Activated naive CD8-positive, alpha-beta T cell treated with anti-CD3 and anti-CD28 coated beads, Interleukin-2, amount 10 ng/mL, durations not matched to agents 7 days and 5 days (primary cell): Measurements from ENCODE around the gene ARFGAP1. TPM values are rescaled to one million over a fixed set of nuclear protein-coding genes. Genes with fewer than 3 reads are reported as not detected.
A peak's percentile ranks its signal among the peaks of the same experiment; 100 is the strongest.

Source experiments
- ATAC-seq: fragments of 150-1000 bp; cut with Tn5 transposase; one replicate; pipeline ENCODE4 v1.10.0; 2021; ENCODE audit warnings: low read depth, moderate library complexity
- POLR2A ChIA-PET: fragments of 350-600 bp; sonication (Branson Sonifier 250); formaldehyde crosslinking; loops from one replicate; lab custom pipeline; 2021; ENCODE audit warnings: antibody characterized with exemption; lab: Charles Lee
- DNase-seq: peaks from one replicate; pipeline ENCODE4 v3.0.0; 2021
- H3K27ac Mint-ChIP-seq: one replicate; pipeline ENCODE4 v1.8.0; 2022; ENCODE audit warnings: mild to moderate bottlenecking, mixed read lengths
- H3K27me3 Mint-ChIP-seq: one replicate; pipeline ENCODE4 v1.8.0; 2022; ENCODE audit warnings: mild to moderate bottlenecking, moderate library complexity, mixed read lengths
- H3K36me3 Mint-ChIP-seq: one replicate; pipeline ENCODE4 v1.8.0; 2021; ENCODE audit warnings: mild to moderate bottlenecking, mixed read lengths
- H3K4me1 Mint-ChIP-seq: one replicate; pipeline ENCODE4 v1.8.0; 2021; ENCODE audit warnings: mixed read lengths
- H3K4me3 Mint-ChIP-seq: one replicate; pipeline ENCODE4 v1.8.0; 2022; ENCODE audit warnings: mild to moderate bottlenecking, moderate library complexity, mixed read lengths
- H3K9me3 Mint-ChIP-seq: one replicate; pipeline ENCODE4 v1.8.0; 2021; ENCODE audit warnings: mixed read lengths
- total RNA-seq, 2 experiments: library from RNA; stranded (reverse); gene quantifications; one replicate each; pipeline ENCODE4 v1.2.3, GENCODE V29; 2021

The ARFGAP1 gene
- total RNA-seq, 2 experiments from 2014 or later = 86.1 to 87.6 TPM

GRCh38 chr20:63281742-63282665, 9.4 kb downstream of the ARFGAP1 start:
- Mint-ChIP-seq H3K36me3 (peaks cover 3% of the 10 kb centered on the region), H3K4me3 (no peak overlapping the region), H3K27ac (no peak overlapping the region), H3K4me1 (peaks cover 2% of the 10 kb centered on the region), H3K9me3 (no peaks in the 10 kb centered on the region), H3K27me3 (no peaks in the 10 kb centered on the region)
- DNase-seq (no peak), ATAC-seq (no peak)
- POLR2A ChIA-PET = no interaction called here

GRCh38 chr20:63282946-63283345, 10.3 kb downstream of the ARFGAP1 start:
- POLR2A ChIA-PET = no interaction called here
- no peak overlapping the region for H3K27ac Mint-ChIP-seq

GRCh38 chr20:63283397-63284082, 10.9 kb downstream of the ARFGAP1 start:
- Mint-ChIP-seq H3K36me3 (peaks cover 3% of the 10 kb centered on the region), H3K27ac (peak overlapping the region; percentile 89), H3K27me3 (no peaks in the 10 kb centered on the region), H3K4me1 (peaks cover 2% of the 10 kb centered on the region), H3K4me3 (peak overlapping the region; percentile 67), H3K9me3 (no peaks in the 10 kb centered on the region)
- ATAC-seq = peak; percentile 32
- DNase-seq = no peak
- POLR2A ChIA-PET = interaction anchor here (0.8 kb wide), 1 partner anchor 11 kb away, joined by 4 read pairs; the partner anchor contains the start of gene ARFGAP1

More at GRCh38 chr20:63282946-63283345, 10.3 kb downstream of the ARFGAP1 start:
- H3K36me3 Mint-ChIP-seq = peaks cover 3% of the 10 kb centered on the region
- no peak overlapping the region for H3K4me3 Mint-ChIP-seq
- H3K27me3 Mint-ChIP-seq = no peaks in the 10 kb centered on the region
- peaks cover 2% of the 10 kb centered on the region for H3K4me1 Mint-ChIP-seq
- no peaks in the 10 kb centered on the region for H3K9me3 Mint-ChIP-seq
- DNase-seq = no peak
- ATAC-seq = no peak

- POLR2A ChIA-PET = interaction anchor here (0.8 kb wide), 1 partner anchor 11 kb away, joined by 4 read pairs; the partner anchor contains the start of gene ARFGAP1
- no peaks in the 10 kb centered on the region for H3K27me3 Mint-ChIP-seq
- DNase-seq (no peak), ATAC-seq (peak; percentile 66)
- H3K36me3 Mint-ChIP-seq = peaks cover 3% of the 10 kb centered on the region
- H3K27ac Mint-ChIP-seq = peak overlapping the region; percentile 89
- H3K4me3 Mint-ChIP-seq = peak overlapping the region; percentile 67
- peaks cover 2% of the 10 kb centered on the region for H3K4me1 Mint-ChIP-seq
- no peaks in the 10 kb centered on the region for H3K9me3 Mint-ChIP-seq
Measured at GRCh38 chr20:63284083-63284440, 11.4 kb downstream of the ARFGAP1 start.

GRCh38 chr20:63284544-63284949, 11.9 kb downstream of the ARFGAP1 start:
- Mint-ChIP-seq H3K4me1 (peaks cover 2% of the 10 kb centered on the region), H3K4me3 (peak overlapping the region; percentile 65), H3K36me3 (peaks cover 3% of the 10 kb centered on the region), H3K27ac (peak overlapping the region; percentile 75), H3K27me3 (no peaks in the 10 kb centered on the region), H3K9me3 (no peaks in the 10 kb centered on the region)
- DNase-seq = no peak
- POLR2A ChIA-PET = interaction anchor here (0.6 kb wide), 1 partner anchor 9 kb away, joined by 3 read pairs; no protein-coding TSS in a partner anchor
- peak; percentile 23 for ATAC-seq

GRCh38 chr20:63284981-63285524, 12.4 kb downstream of the ARFGAP1 start:
- ATAC-seq (no peak), DNase-seq (no peak)
- POLR2A ChIA-PET = interaction anchor here (0.6 kb wide), 1 partner anchor 10 kb away, joined by 3 read pairs; no protein-coding TSS in a partner anchor
- H3K27ac Mint-ChIP-seq = peak overlapping the region; percentile 75
- peaks cover 2% of the 10 kb centered on the region for H3K4me1 Mint-ChIP-seq
- H3K27me3 Mint-ChIP-seq = no peaks in the 10 kb centered on the region
- H3K4me3 Mint-ChIP-seq = peak overlapping the region; percentile 65
- peaks cover 3% of the 10 kb centered on the region for H3K36me3 Mint-ChIP-seq
- H3K9me3 Mint-ChIP-seq = no peaks in the 10 kb centered on the region

GRCh38 chr20:63285636-63286615, 13.3 kb downstream of the ARFGAP1 start:
- POLR2A ChIA-PET = no interaction called here
- Mint-ChIP-seq H3K27ac (no peak overlapping the region), H3K9me3 (no peaks in the 10 kb centered on the region), H3K27me3 (no peaks in the 10 kb centered on the region), H3K4me3 (no peak overlapping the region), H3K4me1 (peaks cover 2% of the 10 kb centered on the region), H3K36me3 (peaks cover 3% of the 10 kb centered on the region)
- DNase-seq (no peak), ATAC-seq (no peak)

- DNase-seq (no peak), ATAC-seq (no peak)
- peaks cover 2% of the 10 kb centered on the region for H3K4me1 Mint-ChIP-seq
- H3K4me3 Mint-ChIP-seq = no peak overlapping the region
- no peak overlapping the region for H3K27ac Mint-ChIP-seq
- POLR2A ChIA-PET = no interaction called here
- H3K36me3 Mint-ChIP-seq = peaks cover 3% of the 10 kb centered on the region
- no peaks in the 10 kb centered on the region for H3K9me3 Mint-ChIP-seq
- no peaks in the 10 kb centered on the region for H3K27me3 Mint-ChIP-seq
Measured at GRCh38 chr20:63286781-63287696, 14.4 kb downstream of the ARFGAP1 start.

- Mint-ChIP-seq H3K27ac (no peak overlapping the region), H3K4me1 (peaks cover 2% of the 10 kb centered on the region), H3K4me3 (no peak overlapping the region), H3K36me3 (peaks cover 3% of the 10 kb centered on the region), H3K27me3 (no peaks in the 10 kb centered on the region), H3K9me3 (no peaks in the 10 kb centered on the region)
- POLR2A ChIA-PET = no interaction called here
- DNase-seq = no peak
- ATAC-seq = no peak
Measured at GRCh38 chr20:63287697-63288580, 15.3 kb downstream of the ARFGAP1 start.

- DNase-seq = no peak
- Mint-ChIP-seq H3K27ac (no peak overlapping the region), H3K9me3 (no peaks in the 10 kb centered on the region), H3K36me3 (peaks cover 2% of the 10 kb centered on the region), H3K4me3 (no peak overlapping the region), H3K4me1 (peaks cover 1% of the 10 kb centered on the region), H3K27me3 (no peaks in the 10 kb centered on the region)
- POLR2A ChIA-PET = no interaction called here
- ATAC-seq = no peak
Measured at GRCh38 chr20:63288581-63289251, 16.1 kb downstream of the ARFGAP1 start.
